Keratinocyte (primary cell): ENCODE results near the gene HSPA12B.

Experiments used
- CTCF ChIP-seq, 3 experiments: IDR thresholded peaks in 1 of 3; conservative IDR thresholded peaks in 1 of 3; optimal IDR thresholded peaks in 1 of 3; 2 replicates in 2 of 3; 3 replicates in 1 of 3; pipeline versions ENCODE3 to v1.5.1; 2011; ENCODE audit warnings: low read length in 3 of 3, mild to moderate bottlenecking in 3 of 3, moderate library complexity in 2 of 3, control low read depth in 1 of 3, inconsistent platforms in 1 of 3; ENCODE audit not compliant: insufficient read depth in 2 of 3; ENCODE audit errors: extremely low read depth in 1 of 3
- EZH2 ChIP-seq: IDR thresholded peaks from one replicate; pipeline ENCODE4 v1.6.1; 2012; ENCODE audit warnings: inconsistent platforms, mild to moderate bottlenecking, low read length, moderate library complexity

GRCh38 chr20:3759884-3760283 lies 27.4 kb downstream of the HSPA12B start:
- no peak for TF ChIP-seq CTCF (optimal IDR thresholded peaks at IDR 0.05 in 1 of 3, IDR thresholded peaks at IDR 0.05 in 1 of 3, conservative IDR thresholded peaks at IDR 0.05 in 1 of 3; ENCODE audit: extremely low read depth in 1 of 3, insufficient read depth in 2 of 3, low read length in 3 of 3)
- TF ChIP-seq EZH2, result no peak
